GM13976 (cell line): ENCODE results near the gene BCKDHA.

ENCODE experiments used
- DNase-seq: peaks from one replicate; pipeline ENCODE4 v3.0.0; 2012; ENCODE audit warnings: low spot score
- in situ Hi-C: fragments of 300-500 bp; cut with MboI; formaldehyde crosslinking; loops from one replicate; pipeline ENCODE4 v1.12.0; 2022; ENCODE audit warnings: low sequenced_read_pairs, mixed read lengths, inconsistent platforms; ENCODE audit not compliant: unreplicated experiment
- TF ChIP-seq, protein P1 (sequence below): IDR thresholded peaks from 2 replicates; pipeline ENCODE4 v1.5.1; 2012; ENCODE audit warnings: borderline replicate concordance, mild to moderate bottlenecking; ENCODE audit not compliant: insufficient read depth; ENCODE audit errors: extremely low read depth, missing control alignments, control extremely low read depth

BCKDHA gene

GRCh38 chr19:41395355-41395754, 2.3 kb upstream of the BCKDHA start:
- in situ Hi-C loops = no loop called here
- TF ChIP-seq, protein P1, sequence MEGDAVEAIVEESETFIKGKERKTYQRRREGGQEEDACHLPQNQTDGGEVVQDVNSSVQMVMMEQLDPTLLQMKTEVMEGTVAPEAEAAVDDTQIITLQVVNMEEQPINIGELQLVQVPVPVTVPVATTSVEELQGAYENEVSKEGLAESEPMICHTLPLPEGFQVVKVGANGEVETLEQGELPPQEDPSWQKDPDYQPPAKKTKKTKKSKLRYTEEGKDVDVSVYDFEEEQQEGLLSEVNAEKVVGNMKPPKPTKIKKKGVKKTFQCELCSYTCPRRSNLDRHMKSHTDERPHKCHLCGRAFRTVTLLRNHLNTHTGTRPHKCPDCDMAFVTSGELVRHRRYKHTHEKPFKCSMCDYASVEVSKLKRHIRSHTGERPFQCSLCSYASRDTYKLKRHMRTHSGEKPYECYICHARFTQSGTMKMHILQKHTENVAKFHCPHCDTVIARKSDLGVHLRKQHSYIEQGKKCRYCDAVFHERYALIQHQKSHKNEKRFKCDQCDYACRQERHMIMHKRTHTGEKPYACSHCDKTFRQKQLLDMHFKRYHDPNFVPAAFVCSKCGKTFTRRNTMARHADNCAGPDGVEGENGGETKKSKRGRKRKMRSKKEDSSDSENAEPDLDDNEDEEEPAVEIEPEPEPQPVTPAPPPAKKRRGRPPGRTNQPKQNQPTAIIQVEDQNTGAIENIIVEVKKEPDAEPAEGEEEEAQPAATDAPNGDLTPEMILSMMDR = no peak
- no peak for DNase-seq

- DNase-seq = no peak
- TF ChIP-seq, protein P1 = no peak
- in situ Hi-C loops = no loop called here
These were observed 416 bp downstream of the BCKDHA start for GRCh38 chr19:41398050-41398418.

DNA sequence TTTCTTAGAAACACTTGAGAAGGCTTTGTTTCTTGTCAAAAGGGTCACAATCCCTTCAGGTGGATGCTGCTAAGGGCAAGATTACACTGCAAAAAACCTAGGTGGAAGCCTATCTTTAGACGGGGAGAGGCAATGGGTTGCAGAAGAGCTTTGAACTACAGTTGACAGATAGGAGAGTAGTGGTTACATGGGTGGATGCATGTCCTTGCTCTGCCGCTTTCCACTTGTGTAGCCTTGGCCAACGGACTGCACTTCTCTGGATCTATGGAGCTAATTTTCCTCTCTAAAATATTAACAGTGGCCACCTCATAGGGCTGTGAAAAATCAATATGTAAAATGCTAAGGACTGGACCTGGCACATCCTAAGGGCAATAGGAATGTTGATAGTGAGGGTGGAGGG, 980 bp downstream of the BCKDHA start:
- in situ Hi-C loops = no loop called here
- TF ChIP-seq, protein P1 = no peak
- no peak for DNase-seq

GRCh38 chr19:41399091-41399490, 1.5 kb downstream of the BCKDHA start:
- DNase-seq = no peak
- TF ChIP-seq, protein P1 = no peak
- in situ Hi-C loops = no loop called here

GRCh38 chr19:41399525-41399924, 1.9 kb downstream of the BCKDHA start:
- TF ChIP-seq, protein P1 = no peak
- no peak for DNase-seq
- in situ Hi-C loops = no loop called here

DNA sequence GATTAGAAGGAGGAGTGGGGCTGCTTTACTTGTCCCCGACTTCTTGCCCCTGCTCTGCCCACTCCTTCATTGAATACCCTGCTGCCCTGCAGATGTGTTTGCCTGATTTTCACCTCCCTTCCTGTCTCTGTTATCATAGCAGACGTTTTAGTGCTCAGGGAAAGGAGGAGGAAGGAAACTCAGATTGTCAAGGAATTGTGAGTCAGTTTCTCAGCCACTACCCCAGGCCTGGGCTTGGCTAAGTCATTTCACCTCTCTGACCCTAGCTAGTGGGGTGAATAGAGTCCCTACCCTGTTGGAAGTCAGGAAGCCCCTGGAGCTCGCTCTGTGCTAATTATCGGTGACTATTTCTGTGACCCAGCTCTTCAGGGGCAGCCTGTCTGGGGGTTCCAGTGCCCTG, 3.9 kb downstream of the BCKDHA start:
- DNase-seq = no peak
- in situ Hi-C loops = no loop called here
- TF ChIP-seq, protein P1 = no peak

- TF ChIP-seq, protein P1 = no peak
- no peak for DNase-seq
- in situ Hi-C loops = no loop called here
These were observed 4.4 kb downstream of the BCKDHA start for GRCh38 chr19:41402010-41402409.
